NCI-H774 (cell line): ENCODE measurements around the gene ATAD3C.
"Not testable (repeated sequence)": the region's sequence is repeated elsewhere in the genome, so short reads cannot be mapped to it uniquely, and the experiment has no call there.

Experiments used
- DNase-seq: peaks from one replicate; lab custom pipeline; 2025; lab: John Stamatoyannopoulos, UW

ATAD3C gene

DNA sequence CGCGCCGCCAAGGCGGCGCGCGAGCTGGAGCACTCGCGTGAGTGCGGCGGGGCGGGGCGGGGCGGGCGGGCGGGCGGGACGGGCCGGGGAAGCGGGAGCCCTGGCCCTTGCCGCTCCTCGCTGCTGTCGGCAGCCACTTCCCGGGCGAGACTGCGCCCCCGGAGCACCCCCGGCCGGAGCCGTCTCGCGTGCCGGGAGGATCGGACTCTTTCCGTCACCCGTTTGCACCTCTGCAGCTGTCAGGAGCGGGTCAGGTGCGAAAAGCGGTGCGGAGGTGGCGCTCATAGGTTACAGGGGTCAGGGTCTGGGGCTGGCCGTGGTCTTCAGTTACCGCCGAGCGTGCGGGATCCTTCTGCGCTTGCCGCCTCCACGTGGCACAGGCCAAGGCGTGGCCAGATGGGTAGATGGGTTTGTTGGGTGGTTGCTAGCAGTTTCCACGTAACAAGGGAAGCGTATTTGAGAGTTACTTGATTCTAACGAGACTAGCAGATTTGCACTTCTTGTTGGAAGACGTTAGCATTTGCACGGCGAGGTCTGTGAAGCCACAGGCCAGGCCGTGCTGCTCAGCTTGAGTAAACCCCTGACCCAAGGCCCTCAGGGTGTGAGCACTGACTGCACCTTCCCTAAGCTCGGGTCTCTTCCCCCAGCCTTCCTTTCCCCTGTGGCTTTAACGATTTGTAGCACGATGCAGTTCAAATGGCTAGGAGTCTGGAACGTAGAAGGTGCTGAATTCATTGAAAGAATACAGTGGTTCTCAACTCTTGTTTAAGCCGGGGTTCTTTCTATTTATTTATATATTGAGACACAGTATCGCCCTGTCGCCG lies 22.8 kb downstream of the ATAD3C start:
- not testable (repeated sequence) for DNase-seq

DNA sequence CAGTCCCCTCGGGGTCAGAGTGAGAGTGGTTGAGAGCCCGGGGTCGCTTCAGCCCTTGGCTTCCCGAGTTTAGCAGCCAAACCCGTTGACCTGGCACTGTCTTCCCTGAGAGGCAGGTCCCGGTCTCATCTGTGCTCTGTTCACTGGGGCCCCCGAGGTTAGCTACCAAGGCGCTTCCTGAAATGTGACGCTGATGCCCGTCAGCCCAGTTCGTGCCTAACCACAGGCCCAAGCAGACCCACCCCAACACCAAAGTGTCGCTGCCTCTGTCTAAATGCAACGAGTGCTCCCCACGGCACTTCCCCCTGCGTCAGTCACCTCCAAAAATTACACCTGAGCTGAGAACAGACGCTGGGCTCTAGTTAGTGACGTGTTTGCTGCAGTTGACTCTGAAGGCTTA lies 26.5 kb downstream of the ATAD3C start:
- not testable (repeated sequence) for DNase-seq

GRCh38 chr1:1477206-1477605 lies 27.7 kb downstream of the ATAD3C start:
- no peak for DNase-seq

- DNase-seq = no peak
These were observed 30.3 kb downstream of the ATAD3C start for GRCh38 chr1:1479547-1480487.

GRCh38 chr1:1480488-1480867 lies 31.0 kb downstream of the ATAD3C start:
- DNase-seq = not testable (repeated sequence)

DNA sequence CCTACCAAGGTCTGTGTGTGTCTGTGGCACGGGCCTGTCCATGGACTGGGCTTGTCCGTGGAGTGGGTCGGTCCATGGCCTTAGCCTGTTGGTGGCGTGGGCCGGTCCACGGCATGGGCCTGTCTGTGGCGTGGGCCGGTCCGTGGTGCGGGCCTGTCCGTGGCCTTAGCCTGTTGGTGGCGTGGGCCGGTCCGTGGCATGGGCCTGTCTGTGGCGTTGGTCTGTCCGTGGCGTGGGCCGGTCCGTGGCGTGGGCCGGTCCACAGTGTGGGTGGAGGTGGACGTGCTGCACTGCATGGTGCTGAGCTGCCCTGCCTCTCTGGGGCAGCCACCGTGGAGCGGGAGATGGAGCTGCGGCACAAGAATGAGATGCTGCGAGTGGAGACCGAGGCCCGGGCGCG lies 32.3 kb downstream of the ATAD3C start:
- not testable (repeated sequence) for DNase-seq

DNA sequence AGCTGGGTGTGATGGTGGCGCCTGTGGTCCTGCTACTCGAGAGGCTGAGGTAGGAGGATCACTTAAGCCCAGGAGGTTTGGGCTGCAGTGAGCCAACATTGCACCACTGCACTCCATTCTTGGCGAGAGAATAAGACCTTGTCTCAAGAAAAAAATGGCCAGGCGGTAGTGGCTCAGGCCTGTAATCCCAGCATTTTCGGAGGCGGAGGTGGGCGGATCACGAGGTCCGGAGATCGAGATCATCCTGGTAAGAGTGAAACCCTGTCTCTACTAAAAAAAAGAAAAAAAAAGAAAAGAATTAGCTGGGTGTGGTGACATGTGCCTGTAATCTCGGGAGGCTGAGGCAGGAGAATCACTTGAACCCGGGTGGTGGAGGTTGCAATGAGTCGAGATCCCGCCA lies 33.4 kb downstream of the ATAD3C start:
- no peak for DNase-seq

DNA sequence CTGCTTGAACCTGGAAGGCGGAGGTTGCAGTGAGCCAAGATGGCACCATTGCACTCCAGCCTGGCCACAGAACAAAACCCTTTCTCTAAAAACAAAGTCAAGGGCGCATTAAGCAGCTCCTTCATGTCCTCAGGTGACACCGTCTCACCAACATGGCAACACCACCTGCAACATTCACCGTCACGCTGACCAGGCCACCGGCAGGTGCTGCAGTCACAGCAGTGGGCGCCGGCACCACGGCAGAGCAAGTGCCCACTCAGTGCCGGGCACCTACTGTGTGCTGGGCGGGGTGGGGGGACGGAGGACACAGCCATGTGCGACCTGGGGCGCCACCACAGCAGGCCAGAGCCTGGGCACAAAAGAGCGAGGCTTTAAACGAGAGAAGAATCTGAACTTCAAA lies 34.2 kb downstream of the ATAD3C start:
- DNase-seq = no peak

GRCh38 chr1:1484976-1485750 lies 35.7 kb downstream of the ATAD3C start:
- not testable (repeated sequence) for DNase-seq

- not testable (repeated sequence) for DNase-seq
These were observed 36.3 kb downstream of the ATAD3C start for GRCh38 chr1:1485755-1486317.

DNA sequence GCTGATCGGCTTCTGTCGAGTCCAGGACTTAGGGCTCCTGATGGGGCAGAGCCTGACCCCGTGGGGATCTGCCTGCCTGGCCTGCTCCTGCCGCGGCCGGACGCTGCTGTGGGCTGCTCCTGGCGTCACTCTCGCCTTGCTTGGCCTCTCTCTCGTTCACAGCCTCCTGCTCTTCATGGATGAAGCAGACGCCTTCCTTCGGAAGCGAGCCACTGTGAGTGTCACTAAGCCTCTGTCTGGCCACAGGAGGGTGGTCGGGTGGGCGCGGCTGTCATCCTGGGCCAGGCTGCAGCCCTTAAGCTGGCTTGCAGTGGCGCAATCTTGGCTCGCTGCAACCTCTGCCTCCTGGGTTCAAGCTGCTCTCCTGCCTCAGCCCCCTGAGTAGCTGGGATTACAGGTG lies 38.2 kb downstream of the ATAD3C start:
- no peak for DNase-seq

GRCh38 chr1:1489231-1489630 lies 39.7 kb downstream of the ATAD3C start:
- DNase-seq = no peak

DNA sequence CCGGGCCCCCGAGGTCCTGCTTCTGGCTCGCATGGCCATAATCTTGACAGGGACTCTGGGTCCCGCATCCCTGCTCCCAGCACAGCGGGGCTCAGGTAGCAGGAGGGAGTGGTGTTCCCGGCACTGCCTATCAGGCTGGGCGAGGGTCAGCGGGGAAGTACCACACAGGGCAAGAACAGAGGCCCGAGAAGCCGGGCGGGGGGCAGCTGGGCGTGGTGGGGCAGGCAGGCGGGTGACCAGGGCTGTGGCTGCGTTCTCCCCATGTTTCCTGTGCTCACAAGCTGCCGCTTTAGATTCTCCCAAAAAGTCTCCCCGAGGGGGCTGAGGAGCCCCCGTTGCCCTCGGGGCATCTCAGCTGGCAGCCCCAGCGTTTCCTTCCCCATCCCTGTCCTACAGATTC lies 40.4 kb downstream of the ATAD3C start:
- no peak for DNase-seq

DNA sequence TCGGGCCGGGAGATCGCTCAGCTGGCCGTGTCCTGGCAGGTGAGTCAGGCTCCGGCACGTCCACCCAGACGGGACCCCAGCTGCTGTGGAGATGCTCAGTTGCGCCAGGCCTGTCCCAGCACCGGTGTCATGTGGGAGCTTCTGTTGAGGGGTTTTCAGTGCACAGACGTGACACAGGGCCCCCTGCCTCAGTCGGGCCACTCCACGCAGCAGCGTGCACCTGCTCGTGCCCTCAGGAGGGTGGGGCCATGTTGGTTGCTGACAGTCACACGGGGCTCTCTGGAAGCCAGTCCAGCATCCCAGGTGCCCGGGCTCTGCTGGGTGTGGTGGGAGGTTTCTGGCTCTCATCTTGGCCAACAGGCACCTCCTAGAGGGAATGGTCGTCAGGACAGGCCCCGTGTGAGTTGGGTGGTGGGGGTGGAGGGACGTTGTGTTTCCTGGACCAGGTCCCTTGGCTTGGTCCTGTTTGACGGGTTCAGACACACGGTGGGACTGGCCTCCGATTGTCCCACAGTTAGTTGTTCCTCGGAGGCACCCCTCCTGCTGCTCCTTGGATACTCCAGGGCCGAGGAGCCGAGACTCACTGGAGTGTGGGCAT lies 41.2 kb downstream of the ATAD3C start:
- no peak for DNase-seq

DNA sequence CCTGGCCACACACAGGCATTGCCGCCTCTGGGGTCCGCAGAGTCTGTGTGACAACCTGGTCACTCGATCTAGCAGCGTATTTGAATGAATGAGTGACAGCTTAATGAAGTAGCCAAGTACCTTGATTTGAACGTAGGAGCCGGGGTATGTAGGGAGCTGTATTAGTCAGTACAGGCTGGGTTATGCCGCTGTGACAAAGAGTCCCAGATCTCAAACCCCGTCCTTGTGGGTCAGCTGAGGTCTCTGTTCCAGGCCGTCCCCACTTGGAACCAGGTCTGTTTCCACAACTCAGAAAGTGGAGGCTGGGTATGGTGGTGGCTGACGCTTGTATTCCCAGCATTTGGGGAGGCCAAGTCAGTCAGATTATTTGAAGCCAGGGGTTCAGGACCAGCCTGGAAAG lies 42.1 kb downstream of the ATAD3C start:
- no peak for DNase-seq

DNA sequence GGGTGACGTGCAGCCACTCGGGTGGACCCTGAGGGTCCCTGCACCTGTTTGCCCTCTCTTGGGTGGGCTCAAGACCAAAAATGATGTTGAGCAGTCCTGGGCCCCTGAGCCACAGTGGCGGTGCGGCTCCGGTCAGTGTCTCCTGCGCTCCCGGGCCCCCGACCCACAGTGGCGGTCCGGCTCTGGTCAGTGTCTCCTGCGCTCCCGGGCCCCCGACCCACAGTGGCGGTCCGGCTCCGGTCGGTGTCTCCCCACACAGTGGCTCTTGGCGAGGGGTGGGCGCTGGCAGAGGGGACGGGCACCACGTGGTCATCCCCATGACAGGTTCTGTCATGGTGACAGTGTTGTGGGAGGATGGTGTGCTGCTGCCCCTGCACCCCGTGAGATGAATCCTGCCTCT lies 44.8 kb downstream of the ATAD3C start:
- DNase-seq = not testable (repeated sequence)

GRCh38 chr1:1495461-1495975 lies 46.0 kb downstream of the ATAD3C start:
- DNase-seq = not testable (repeated sequence)

DNA sequence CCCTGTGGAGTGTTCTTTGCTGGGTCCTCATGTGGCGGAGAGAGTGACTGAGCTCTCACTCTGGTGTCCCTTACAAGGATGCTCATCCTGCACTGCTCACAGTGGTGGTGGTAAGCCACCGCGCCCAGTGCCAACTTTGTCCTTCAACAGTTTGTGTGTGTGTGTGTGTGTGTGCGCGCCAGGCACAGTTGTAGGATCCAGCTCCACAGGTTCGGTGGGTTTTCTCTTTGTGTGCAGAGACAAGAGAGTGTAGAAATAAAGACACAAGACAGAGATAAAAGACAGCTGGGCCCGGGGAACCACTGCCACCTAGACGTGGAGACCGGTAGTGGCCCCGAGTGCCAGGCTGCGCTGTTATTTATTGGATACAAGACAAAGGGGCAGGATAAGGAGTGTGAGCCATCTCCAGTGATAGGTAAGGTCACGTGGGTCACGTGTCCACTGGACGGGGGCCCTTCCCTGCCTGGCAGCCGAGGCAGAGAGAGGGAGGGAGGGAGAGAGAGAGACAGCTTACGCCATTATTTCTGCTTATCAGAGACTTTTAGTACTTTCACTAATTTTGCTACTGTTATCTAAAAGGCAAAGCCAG lies 55.4 kb downstream of the ATAD3C start:
- DNase-seq = peak; percentile 35

DNA sequence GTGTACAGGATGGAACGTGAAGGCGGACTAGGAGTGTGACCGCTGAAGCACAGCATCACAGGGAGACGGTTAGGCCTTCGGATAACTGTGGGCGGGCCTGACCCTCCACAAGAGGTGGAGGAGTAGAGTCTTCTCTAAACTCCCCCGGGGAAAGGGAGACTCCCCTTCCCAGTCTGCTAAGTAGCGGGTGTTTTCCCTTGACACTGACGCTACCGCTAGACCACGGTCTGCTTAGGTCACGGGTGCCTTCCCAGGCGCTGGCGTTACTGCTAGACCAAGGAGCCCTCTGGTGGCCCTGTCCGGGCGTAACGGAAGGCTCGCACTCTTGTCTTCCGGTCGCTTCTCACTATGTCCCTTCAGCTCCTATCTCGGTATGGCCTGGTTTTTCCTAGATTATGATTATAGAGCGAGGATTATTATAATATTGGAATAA lies 55.9 kb downstream of the ATAD3C start:
- DNase-seq = not testable (repeated sequence)

- not testable (repeated sequence) for DNase-seq
These were observed 56.3 kb downstream of the ATAD3C start for GRCh38 chr1:1505801-1506200.

DNA sequence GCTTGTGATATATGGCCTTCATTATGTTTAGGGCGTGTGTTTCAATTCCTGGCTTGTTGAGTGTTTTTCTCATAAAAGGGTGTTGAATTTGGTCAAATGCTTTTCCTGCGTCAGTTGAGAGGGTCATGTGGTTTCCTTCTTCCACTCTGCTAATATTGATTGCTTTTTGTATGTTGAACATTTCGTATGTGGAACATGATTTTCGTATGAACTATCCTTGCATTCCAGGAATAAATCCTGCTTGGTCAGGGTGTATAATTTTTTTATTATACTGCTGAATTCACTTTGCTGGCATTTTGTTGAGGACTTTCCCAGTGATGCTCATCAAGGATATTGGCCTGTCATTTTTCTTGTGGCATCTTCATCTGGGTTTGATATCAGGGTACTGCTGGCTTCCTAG lies 57.8 kb downstream of the ATAD3C start:
- no peak for DNase-seq
